GM18498 (cell line): ENCODE measurements around the gene NHS.
A peak's percentile ranks its signal among the peaks of the same experiment; 100 is the strongest.

ENCODE experiments used
- ATAC-seq: cut with Tn5 transposase; IDR thresholded peaks from one replicate; pipeline ENCODE4 v1.9.1; 2021; ENCODE audit warnings: mild to moderate bottlenecking, moderate library complexity; ENCODE audit not compliant: unreplicated experiment

The NHS gene

DNA sequence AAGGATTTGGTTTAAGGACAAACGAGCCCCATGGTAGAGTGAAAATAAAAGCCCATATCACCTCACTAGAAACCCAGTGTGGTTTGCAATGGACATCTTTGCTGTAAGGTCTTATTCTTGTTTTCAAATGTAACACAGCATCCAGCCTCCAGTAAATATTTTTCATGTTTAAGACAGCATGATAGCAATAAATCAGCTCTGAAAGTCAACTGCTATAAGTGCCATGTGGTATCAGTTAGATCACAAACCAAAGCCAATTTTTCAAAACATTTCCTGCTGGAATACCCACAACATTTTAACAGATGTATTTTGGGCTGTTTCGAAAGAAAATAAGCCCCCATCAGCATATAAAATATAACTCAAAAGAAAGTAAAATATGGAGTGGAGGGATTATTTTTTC, 338.3 kb downstream of the NHS start:
- no peak for ATAC-seq

DNA sequence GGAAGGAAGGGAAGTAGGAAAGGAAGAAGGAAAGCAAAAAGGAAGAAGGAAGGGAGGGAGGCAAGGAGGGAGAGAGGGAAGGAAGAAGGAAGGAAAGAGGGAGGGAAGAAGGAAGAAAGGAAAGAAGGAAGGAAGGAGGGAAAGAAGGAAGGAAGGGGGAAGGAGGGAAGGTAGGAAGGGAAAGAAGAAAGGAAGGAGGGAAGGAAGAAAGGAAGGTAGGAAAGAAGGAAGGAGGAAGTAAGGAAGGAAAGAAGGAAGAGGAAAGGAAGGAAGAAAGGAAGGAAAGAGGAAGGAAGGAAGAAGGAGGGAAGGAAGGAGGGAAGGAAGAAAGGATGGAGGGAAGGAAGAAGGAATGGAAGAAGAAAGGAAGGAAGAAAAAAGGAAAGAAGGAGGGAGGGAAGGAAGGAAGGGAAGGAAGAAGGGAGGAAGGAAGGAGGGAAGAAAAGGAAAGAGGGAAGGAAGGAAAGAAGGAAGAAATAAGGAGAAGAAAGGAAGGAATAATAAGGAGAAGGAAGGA, 343.7 kb downstream of the NHS start:
- no peak for ATAC-seq

DNA sequence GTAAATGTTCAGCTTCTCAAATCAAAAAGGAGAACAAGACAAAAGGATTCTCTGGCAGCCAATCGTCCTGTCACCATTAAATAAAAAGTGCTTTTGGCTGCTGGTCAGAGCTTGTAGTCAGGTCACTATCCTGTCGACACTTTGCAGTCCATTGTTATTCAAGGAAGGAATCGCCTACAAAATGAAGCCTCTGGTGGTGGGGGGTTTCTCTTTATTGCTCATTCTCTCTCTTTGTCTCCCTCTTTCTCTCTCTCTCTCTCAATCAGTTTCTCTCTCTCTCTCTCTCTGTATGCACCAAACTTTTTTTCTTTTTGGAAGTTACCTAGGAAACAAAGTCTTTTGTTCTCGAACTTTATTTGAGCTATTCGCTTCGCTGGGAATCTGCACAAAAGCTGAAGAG, 344.7 kb downstream of the NHS start:
- ATAC-seq: no peak

DNA sequence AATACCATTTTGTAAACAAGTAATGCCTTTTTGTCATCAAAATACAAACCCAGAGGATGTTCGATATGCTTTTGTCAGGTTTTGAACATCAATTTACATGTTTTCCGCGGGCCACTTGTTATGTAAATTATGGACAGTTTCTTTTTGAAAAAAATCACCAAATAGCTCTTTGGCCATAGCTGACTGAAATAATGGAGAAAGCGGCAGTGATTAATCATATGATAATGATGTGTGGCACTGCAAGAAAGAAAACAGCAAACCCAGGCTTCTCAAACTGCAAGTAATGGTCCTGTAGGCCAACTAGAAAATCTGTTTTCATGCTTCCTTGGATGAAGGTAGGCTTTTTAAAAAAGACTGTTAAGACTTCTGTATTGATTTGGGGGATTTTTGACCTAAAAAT, 346.7 kb downstream of the NHS start:
- no peak for ATAC-seq

DNA sequence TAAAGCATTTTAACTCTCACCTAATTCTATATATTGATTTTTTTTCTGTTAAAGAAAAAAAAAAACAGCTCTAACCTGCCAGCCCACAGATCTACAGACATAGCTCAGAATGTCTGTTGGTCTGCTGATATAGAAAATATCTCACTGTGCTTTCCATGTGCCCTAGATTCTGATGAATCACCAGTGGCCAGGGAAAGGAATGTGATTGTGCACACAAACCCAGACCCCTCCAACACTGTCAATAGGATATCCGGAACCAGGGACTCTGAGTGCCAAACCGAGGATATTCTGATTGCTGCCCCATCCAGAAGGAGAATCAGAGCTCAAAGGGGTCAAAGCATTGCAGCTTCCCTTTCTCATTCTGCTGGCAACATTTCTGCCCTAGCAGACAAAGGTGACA, 350.2 kb downstream of the NHS start:
- no peak for ATAC-seq

DNA sequence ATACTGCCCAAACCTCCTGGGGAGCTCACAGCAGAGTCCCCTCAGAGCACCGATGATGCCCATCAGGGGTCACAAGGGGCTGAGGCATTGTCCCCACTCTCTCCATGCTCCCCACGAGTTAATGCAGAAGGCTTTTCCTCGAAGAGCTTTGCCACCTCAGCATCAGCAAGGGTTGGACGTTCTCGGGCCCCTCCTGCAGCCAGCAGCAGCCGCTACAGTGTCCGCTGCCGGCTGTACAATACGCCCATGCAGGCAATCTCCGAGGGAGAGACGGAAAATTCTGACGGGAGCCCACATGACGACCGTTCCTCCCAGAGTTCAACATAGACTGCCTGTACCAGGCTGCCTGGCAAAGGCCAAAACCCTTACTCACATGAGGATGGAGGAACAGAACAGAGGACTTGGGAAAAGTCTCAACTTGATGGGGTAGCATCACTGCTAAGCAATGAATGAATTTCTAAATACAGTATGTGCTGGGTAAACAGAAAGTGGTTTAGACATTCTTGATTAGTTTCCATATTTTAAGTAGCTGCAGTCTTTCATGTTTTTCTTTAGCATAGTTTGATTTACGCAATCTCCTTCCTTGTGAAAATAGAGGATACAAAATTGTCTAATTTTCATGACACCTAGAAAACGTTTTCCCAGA, 357.3 kb downstream of the NHS start:
- no peak for ATAC-seq

DNA sequence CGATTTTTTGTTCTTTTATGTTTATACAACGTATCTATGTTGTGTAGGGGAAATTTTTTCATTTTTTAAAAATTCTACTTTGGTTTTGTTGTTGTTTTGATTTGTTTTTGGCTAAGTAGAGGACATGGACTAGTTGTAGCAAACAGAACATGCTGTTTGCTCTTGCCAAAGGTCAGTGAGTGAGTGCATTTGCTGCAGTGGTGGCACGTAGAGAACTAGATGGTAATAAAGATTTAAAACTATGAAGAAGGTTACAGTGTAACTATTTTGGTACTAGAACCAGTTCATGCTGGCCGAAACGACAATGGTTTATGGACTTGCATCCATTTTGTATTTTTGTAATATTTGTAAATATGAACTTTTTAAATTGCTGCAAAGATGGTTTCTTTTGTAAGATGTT, 360.4 kb downstream of the NHS start:
- ATAC-seq: no peak

DNA sequence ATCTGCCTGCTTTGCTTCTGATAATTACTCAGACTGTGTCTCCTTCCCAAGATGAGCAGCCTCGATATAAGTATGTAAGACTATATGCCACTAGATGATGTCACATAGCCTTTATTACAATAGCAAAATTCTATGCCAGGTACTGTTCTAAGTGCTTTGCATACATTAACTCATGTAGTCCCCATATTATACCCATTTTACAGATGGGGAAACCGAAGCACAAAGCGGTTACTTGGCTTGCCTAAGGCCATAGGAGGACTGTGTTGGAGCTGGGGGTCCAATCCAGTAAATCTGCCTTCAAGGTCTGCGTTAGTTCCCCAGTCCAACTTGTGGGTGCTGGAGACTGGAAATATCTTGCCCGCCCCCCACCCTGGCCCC, 361.5 kb downstream of the NHS start:
- ATAC-seq: no peak

DNA sequence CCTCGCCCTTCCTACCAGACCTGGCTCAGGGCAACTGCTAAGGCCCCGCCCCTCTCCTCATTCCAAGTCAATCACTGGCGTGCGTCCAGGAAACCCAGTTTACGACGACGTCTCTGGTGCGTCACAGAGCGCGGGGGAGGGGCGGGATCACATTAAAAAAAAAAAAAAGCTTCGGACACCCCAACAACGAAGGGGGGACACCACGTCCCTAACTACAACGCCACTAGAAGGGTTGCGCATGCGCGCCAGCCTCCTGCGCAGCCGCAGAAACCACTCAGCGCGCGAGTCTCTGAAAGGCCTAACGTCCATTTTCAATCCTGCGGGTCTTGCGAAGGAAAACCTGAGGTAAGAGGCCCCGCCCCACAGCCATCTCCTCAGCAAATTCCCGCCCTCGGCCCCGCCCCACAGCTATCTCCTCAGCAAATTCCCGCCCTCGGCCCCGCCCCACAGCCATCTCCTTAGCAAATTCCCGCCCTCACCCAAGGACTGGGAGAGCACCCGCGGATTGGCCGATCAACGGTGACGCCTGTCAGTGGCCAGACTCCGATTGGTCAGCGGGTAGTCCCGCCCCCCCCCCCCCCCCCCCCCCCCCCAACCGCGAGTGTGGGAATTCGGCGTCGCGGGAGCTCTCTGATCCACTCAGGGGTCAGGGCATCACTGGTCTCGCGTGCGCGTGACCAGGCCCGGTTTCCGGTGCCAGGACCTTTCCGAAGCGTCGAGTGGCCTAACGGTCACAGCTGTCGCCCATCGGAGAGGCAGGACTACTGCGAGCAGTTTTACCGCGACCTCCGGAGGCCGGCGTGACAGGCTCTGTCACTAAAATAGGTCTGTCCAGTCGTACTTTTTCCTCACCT, 362.1 kb downstream of the NHS start, which contains the start of gene SCML1:
Gene SCML1 (plus strand): TSS at position 638 of the 854 bp plus-strand sequence. CDS start 6,694 bp downstream, outside the sequence.
- peak; percentile 81 for ATAC-seq

DNA sequence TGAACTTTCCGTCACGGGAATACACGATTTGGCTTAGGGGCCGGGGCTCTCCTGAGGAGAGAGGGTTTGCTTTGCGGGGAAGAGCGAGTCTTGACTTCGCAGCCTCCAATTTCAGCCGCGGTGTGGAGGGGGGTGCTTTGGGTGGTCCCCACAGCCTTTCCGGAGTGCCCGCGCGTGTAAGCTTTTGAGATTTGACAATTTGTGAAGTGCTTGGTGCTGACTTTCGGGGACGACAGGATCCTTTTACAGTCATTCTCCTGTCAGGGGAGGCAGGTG, 362.6 kb downstream of the NHS start:
- ATAC-seq: peak; percentile 22

DNA sequence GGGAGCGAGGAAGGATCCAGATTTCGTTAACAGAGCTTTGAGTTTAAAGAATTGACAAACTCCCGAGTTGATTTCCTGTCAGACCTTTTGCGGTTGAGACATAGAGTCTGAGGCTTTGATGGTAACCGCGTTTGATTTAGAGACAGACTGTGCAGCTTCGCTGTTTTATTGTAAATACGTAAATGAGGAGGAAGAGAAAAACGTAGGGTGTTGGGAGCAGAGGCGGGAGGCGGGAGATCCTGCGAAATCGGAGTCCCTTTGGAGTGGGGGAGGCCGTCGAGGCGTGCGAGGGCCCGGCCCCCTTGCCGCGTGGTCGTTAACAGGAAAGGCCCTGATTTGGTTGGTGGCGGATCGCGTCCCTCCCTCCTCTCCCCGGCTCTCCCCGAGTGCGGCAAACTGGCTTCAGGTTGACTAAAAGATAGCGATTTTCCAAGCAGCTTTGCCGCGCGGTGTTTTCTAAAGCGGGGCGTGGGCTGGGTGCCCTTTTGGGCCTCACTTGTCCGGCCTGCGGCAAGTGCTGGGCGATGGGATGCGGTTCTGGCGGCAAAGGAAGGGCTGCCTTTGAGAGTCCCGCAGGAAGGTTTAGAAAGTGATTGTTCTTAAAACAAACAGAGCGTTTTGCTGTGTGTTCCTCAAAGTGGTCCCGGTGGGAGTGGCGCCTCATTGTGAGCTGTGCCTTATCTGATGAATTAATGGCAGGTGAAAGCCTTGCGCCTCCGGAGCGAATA, 363.1 kb downstream of the NHS start:
- ATAC-seq: no peak

DNA sequence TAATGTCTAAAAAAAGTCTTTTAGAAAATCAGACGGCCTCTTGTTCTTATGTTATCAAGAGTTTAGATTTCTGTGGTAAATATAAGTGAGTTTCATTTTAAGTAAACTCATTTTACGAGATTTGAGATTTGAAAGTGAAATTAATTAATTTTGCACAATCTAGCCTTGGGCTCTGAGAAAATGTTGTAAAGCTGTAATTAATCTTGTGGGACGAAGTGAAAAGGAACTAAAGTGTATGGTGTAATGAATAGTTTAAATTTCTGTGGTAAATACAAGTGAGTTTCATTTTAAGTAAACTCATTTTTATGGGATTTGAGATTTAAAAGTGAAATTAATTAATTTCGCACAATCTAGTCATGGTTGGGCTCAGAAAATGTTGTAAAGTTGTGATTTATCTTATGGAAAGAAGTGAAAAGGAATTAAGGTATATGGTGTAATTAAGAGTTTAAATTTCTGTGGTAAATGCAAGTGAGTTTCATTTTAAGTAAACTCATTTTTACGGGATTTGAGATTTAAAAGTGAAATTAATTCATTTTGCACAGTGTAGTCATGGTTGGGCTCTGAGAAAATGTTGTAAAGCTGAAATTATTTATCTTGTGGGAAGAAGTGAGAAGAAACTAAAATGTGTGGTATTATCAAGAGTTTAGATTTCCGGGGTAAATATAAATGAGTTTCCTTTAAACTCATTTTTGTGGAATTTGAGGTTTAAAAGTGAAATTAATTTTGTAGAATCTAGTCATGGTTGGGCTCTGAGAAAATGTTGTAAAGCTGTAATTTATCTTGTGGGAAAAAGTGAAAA, 363.9 kb downstream of the NHS start:
- no peak for ATAC-seq

DNA sequence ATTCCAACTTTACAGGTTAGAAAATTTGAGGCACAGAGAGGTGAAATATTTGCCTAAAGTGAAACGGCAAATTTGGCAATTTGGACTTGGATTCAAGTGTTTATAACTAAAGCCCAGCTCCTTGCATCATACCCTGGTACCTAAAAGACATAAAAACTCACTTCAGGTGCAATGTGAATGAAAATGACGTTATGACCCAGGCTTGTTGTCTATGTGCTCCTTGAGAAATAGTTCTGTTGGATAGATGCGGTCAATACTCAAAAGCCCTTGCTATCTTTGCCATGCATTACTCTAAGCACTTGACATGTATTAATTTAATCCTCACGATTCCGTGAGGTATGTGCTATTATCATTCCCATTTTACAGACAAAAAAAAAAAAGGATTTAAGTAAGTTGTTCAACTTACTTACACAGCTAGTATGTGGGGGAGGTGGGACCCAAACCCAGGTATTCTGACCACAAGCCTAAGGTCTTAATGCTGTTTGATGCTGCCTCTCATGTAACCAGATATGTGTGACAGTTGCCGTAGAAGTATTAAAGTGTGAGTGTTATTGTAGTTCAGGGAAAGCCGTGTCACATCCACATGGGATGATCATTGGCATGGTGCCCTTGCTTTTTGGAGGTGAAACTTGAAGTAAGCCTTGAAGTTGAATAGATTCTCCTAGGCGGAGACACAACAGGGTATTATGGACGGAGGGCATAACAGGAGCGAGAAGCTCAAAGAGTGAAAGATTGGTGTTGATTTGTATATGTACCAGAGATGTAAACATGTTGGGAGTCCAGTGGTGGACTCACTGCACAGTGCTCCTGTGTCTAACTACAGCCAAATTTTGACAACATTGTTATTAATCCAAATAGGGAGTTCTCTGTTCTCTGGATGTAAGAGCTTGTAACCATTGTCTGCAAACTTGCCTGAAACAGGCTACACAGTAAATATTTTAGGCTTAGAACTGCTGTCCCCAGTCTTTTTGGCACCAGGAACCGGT, 365.4 kb downstream of the NHS start:
- no peak for ATAC-seq

DNA sequence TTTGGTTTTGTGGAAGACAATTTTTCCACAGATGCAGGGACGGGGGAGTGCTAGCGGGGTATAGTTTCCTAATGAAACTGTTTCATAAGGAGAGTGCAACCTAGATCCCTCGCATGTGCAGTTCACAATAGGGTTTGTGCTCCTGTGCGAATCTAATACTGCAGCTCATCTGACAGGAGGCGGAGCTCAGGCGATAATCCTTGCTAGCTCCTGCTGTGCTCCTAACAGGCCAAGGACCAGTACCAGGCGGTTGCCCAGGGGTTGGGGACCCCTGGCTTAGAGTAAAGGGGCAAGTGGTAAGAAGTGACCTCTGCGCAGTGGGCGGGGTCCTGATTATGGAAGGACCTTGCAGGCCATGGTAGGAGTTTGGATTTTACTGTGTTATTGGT, 366.1 kb downstream of the NHS start:
- no peak for ATAC-seq

DNA sequence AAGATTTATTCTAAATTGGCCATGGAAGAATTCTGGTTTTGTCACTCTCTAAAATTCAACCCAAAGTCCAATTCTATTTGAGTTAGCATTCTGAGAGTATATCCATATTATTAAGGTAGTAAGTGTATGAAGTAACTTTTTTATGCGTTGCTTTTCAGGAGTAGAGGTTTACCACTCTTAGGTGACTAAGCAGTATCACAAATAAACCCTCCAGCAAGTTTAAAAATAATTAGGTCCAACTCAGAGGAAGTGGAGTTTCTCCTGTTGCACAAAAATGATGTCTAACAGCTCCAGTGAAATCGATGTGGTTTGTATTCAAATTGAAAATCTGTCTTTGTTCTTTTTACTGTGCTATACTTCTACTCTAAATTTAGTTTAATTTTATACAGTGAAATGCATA, 368.9 kb downstream of the NHS start:
- ATAC-seq: no peak

DNA sequence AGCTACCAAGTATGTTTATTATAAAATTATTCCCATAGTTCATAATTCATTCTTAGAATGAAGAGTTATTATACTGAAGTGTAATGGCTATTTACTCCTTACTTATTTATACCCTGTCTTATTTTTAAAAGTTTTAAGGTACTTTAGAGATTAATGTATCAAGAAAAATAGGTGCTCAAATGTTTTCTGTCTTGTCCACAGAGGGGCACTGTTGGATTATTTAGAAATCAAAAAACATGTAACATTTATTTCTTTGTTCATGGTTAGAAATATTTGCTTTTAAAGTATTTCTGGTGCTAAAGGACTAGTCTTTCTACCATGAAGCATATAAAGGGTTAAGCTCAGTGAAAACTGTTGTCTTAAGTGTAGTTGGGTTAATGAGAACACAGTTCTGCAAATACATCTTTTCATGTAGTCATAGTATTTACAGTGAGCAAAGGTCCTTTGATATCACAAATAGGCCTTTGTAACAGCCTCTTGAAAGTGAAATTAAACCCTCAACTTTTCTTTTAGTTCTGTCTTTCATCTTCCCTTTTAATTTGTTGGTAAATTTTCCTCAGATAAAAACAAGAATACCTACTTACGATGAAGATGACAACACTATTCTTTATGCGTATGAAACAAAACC, 370.0 kb downstream of the NHS start:
- no peak for ATAC-seq

DNA sequence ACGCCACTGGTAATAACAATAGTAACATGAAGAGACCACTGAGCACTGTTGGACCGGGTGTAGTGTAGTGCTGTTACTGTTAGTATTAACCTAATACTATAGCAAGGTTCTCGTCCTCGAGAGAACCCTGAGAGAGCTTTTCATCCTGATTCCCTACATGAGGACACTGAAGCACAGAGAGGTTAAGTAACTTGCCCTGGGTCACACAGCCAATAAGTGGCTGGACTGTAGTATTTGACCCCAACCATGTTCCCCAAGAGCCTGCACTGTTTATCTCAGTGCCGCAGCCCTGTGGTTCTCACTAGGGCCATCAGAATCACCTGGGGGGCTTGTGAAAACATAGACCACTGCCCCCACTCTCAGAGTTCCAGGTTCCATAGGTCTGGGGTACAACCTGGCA, 372.7 kb downstream of the NHS start:
- ATAC-seq: no peak

DNA sequence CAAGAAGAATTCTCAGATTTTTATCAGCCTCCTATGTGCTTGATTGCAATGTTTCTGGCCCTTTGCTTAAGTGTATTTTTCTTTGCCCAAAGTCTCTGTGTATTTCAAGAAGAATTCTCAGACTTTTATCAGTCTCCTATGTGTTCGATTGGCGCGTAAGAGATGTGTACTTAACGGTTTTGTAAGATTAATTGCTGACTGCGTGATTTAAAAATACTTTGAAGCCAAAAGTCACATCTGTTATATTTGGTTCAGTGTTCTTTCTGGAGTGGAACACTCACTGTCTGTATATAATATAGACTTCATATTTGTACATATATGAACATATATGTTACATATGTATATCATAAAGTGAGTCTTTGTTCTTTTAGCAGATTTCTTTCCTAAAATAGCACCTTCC, 373.7 kb downstream of the NHS start:
- ATAC-seq: no peak

DNA sequence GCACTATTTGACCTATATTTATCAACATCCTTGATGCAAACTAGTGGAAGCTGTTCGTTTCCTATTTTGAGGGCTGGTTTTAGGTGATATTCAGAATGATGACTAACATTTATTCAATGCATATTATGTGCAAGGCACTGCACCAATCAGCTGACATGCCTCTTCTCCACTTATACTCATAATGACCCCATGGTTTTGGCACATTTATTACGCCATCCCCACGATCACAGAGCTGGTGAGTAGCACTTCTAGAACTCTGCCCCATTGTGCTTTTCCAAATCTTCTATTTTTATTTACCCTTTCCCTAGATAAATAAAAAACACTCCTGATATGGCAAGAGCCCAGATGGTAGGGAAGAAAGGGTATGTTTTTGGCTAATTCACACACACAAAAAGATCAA, 375.4 kb downstream of the NHS start:
- no peak for ATAC-seq
